ENCODE results near the gene NFATC2.

NFATC2 gene

GRCh38 chr20:51512645-51513044, 29.9 kb downstream of the NFATC2 start:
- DNase-seq: no peak

GRCh38 chr20:51511861-51512619, 30.5 kb downstream of the NFATC2 start:
- DNase-seq: no peak

GRCh38 chr20:51510936-51511605, 31.4 kb downstream of the NFATC2 start:
- no peak for DNase-seq

GRCh38 chr20:51510169-51510568, 32.4 kb downstream of the NFATC2 start:
- no peak for DNase-seq

GRCh38 chr20:51509208-51509607, 33.3 kb downstream of the NFATC2 start:
- DNase-seq: no peak

GRCh38 chr20:51508780-51509179, 33.7 kb downstream of the NFATC2 start:
- no peak for DNase-seq

- no peak for DNase-seq
These were observed 34.4 kb downstream of the NFATC2 start for GRCh38 chr20:51508158-51508557.

GRCh38 chr20:51507216-51508036, 35.1 kb downstream of the NFATC2 start:
- no peak for DNase-seq

GRCh38 chr20:51506527-51507215, 35.8 kb downstream of the NFATC2 start:
- no peak for DNase-seq

- DNase-seq: no peak
These were observed 37.0 kb downstream of the NFATC2 start for GRCh38 chr20:51505566-51505965.

- no peak for DNase-seq
These were observed 39.1 kb downstream of the NFATC2 start for GRCh38 chr20:51503376-51503775.

- peak; percentile 50 for DNase-seq
These were observed 41.6 kb downstream of the NFATC2 start for GRCh38 chr20:51500936-51501335.

GRCh38 chr20:51500311-51500710, 42.2 kb downstream of the NFATC2 start:
- DNase-seq: peak; percentile 46

- DNase-seq: no peak
These were observed 43.6 kb downstream of the NFATC2 start for GRCh38 chr20:51498765-51499540.

GRCh38 chr20:51497542-51498467, 44.7 kb downstream of the NFATC2 start:
- DNase-seq: peak; percentile 42

- no peak for DNase-seq
These were observed 45.6 kb downstream of the NFATC2 start for GRCh38 chr20:51496964-51497363.

GRCh38 chr20:51495921-51496545, 46.5 kb downstream of the NFATC2 start:
- no peak for DNase-seq

- DNase-seq: no peak
These were observed 47.2 kb downstream of the NFATC2 start for GRCh38 chr20:51495291-51495690.

GRCh38 chr20:51494241-51495110, 48.0 kb downstream of the NFATC2 start:
- peak; percentile 29 for DNase-seq

Data from effector CD4-positive, alpha-beta T cell (primary cell).